H4 (cell line): ENCODE data around the gene B3GNT7. TPM values are rescaled to one million over a fixed set of nuclear protein-coding genes. Genes with fewer than 3 reads are reported as not detected.

Experiments
- DNase-seq: peaks from one replicate; pipeline ENCODE4 v3.0.0-alpha.2; 2015; ENCODE audit warnings: low spot score
- total RNA-seq: library from RNA; depleted of rRNA; stranded (reverse); fragments of >200 nt; shearing (Covaris generic); gene quantifications from 2 replicates; pipeline ENCODE4 v1.2.3, GENCODE V29; 2014

The B3GNT7 gene
- total RNA-seq, 1 experiment from 2014 or later, result not detected

DNA sequence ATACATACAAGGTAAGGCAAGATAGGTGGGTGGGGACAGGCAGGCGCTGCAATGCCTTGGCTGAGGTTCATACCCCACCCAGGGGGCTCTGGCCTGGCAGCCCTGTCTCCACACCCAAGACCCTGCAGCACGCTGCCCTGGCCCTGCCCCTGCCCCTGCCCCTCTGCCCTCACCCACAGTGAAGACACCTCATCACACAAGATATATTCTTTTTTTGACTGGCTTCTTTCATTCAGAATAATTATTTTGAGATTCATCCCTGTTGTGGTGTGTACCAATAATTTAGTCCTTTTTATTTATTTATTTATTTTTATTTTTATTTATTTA is 11.4 kb upstream of the B3GNT7 start:
- no peak for DNase-seq

DNA sequence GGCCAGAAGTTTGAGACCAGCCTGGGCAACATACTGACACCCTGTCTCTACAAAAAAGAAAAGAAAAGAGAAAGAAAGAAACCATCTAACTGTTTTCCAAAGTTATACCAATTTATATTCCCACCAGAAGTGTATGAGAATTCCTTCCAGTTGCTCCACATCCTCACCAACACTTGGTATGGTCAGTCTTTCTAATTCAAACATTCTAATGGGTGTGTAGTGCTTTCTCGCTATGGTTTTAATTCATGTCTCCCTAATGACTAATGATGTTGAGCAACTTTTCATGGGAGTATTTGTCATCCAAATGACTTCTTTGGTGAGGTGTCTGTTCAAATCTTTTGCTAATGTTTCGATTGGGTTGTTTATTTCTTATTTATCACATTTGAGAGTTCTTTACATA is 10.5 kb upstream of the B3GNT7 start:
- no peak for DNase-seq

- no peak for DNase-seq
Measured at GRCh38 chr2:231385429-231385828, 10.1 kb upstream of the B3GNT7 start.

- peak; percentile 52 for DNase-seq
Measured at GRCh38 chr2:231386446-231386845, 9.1 kb upstream of the B3GNT7 start.

GRCh38 chr2:231387904-231388724 is 7.4 kb upstream of the B3GNT7 start:
- DNase-seq, result peak; percentile 79

GRCh38 chr2:231388725-231389346 is 6.7 kb upstream of the B3GNT7 start:
- DNase-seq, result no peak

DNA sequence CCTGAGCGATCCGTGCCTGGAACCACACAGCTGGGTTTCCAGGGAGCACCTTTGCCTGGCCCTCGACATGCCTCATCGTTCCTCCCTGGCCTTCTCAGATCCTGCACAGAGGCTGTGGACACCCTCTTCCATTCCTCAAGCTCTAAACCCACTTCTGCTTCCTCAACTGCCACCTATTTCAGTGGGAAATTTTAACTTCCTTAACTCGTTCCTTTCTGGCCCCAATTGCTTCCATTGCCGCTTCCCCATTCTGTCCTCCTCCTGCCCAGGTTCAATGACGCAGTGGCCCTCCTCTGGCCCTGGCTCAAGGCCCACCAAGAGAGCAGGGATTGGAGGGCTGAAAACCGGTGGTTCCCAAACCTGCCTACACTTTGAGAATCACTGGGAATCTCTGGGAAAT is 4.8 kb upstream of the B3GNT7 start:
- no peak for DNase-seq

- no peak for DNase-seq
Measured at GRCh38 chr2:231391981-231392380, 3.5 kb upstream of the B3GNT7 start.

GRCh38 chr2:231392431-231393148 is 2.9 kb upstream of the B3GNT7 start:
- no peak for DNase-seq

- no peak for DNase-seq
Measured at GRCh38 chr2:231393149-231394131, 2.1 kb upstream of the B3GNT7 start.

- no peak for DNase-seq
Measured at GRCh38 chr2:231394211-231395141, 1.0 kb upstream of the B3GNT7 start.

- no peak for DNase-seq
Measured at GRCh38 chr2:231396058-231396821, 730 bp downstream of the B3GNT7 start.

GRCh38 chr2:231397011-231397927 is 1.8 kb downstream of the B3GNT7 start:
- no peak for DNase-seq

GRCh38 chr2:231397928-231398294 is 2.4 kb downstream of the B3GNT7 start:
- no peak for DNase-seq

DNA sequence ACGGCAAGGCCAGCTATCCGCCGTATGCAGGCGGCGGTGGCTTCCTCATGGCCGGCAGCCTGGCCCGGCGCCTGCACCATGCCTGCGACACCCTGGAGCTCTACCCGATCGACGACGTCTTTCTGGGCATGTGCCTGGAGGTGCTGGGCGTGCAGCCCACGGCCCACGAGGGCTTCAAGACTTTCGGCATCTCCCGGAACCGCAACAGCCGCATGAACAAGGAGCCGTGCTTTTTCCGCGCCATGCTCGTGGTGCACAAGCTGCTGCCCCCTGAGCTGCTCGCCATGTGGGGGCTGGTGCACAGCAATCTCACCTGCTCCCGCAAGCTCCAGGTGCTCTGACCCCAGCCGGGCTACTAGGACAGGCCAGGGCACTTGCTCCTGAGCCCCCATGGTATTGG is 3.1 kb downstream of the B3GNT7 start:
- no peak for DNase-seq

- DNase-seq, result no peak
Measured at GRCh38 chr2:231399046-231399852, 3.7 kb downstream of the B3GNT7 start.

DNA sequence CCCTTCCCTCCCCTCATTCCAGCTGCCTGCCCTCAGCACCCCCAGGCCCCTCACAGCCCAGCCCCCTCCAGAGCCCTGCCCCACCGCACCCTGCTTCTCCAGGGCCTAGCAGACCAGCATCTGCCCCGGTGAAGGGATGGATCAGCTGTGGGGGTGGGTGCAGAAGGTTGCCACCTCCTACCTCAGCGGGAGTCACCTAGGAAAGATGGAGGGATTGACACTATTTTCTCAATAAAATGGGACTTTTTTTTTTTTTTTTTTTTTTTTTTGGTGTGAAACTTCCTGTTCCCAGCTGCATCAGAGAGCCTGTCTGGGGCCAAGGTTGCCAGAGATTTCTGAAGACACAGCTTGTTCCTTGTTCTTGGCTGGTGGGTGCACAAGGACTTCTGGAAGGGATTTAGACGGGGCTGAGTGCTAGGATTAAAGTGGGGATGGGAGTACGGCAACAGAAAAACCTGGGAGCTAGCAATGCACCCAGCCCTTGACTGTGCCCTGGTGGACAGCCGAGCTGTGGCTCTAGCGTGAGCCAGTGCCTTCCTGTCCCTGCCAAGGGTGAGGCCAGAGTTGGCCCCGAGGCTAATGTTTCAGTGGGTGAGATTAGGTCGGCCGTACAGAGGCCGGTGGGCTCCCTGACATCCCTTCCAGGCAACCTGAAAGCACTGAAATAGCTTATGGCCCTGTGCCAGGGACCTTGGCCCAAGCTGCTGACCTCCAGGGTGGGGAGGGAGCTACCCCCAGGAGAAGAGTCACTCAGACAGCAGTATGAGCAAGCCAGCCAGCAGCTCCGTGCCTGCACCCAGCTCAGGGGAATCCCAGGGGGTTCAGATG is 4.6 kb downstream of the B3GNT7 start:
- no peak for DNase-seq
